Thyroid gland (tissue), 4 donors: Measurements from ENCODE around the gene ZNF785. TPM values are rescaled to one million over a fixed set of nuclear protein-coding genes. Genes with fewer than 3 reads are reported as not detected.
A peak's percentile ranks its signal among the peaks of the same experiment; 100 is the strongest.

Experiments
- DNase-seq, 2 donors: peaks; one replicate each; pipeline ENCODE4 v3.0.0-alpha.2; 2019
- H3K27ac ChIP-seq, 3 donors: fragments of 200-600 bp; sonication (generic); 1 replicate in 2 of 3; 2 replicates in 1 of 3; pipeline ENCODE4 v1.5.1; 2016 to 2019; ENCODE audit warnings: mild to moderate bottlenecking in 1 of 3, moderate library complexity in 1 of 3
- H3K27me3 ChIP-seq: fragments of 200-600 bp; sonication (generic); one replicate; pipeline ENCODE4 v1.5.1; 2019
- H3K36me3 ChIP-seq, 2 donors: fragments of 200-600 bp; sonication (generic); one replicate each; pipeline ENCODE4 v1.5.1; 2016 to 2019
- H3K4me1 ChIP-seq, 2 donors: fragments of 200-600 bp; sonication (generic); one replicate each; pipeline ENCODE4 v1.5.1; 2017 to 2019
- H3K4me3 ChIP-seq, 3 donors: fragments of 200-600 bp; sonication (generic); replicated peaks in 1 of 3; 1 replicate in 2 of 3; 2 replicates in 1 of 3; pipeline ENCODE4 v1.5.1; 2016; ENCODE audit warnings: mild to moderate bottlenecking in 1 of 3
- H3K9me3 ChIP-seq: fragments of 200-600 bp; sonication (generic); one replicate; pipeline ENCODE4 v1.5.1; 2017
- CTCF ChIP-seq, 6 experiments: fragments of 200-600 bp in 3 of 6; fragments of 450-650 bp in 3 of 6; sonication (generic) in 3 of 6; IDR thresholded peaks; one replicate each; pipeline ENCODE4 v1.5.1; 2016 to 2019; ENCODE audit warnings: antibody characterized with exemption in 6 of 6, mild to moderate bottlenecking in 2 of 6, inconsistent platforms in 1 of 6, moderate library complexity in 1 of 6
- POLR2A ChIP-seq, 2 donors: fragments of 450-650 bp; IDR thresholded peaks; one replicate each; pipeline ENCODE4 v1.6.1; 2017; ENCODE audit warnings: antibody characterized with exemption in 2 of 2, mild to moderate bottlenecking in 2 of 2, moderate library complexity in 1 of 2
- WGBS, 2 donors: methylation state at CpG; one replicate each; pipeline ENCODE4 v1.1.5; 2017; 5-methylcytosine and 5-hydroxymethylcytosine counted together
- intact Hi-C: fragments of 100-400 bp; cut with DNase I; formaldehyde crosslinking; loops from one replicate; pipeline ENCODE4 v1.15.1; 2023
- total RNA-seq, 4 donors: library from RNA; depleted of rRNA; stranded (reverse); fragments of >200 nt; gene quantifications; one replicate each; pipeline ENCODE4 v1.2.3, GENCODE V29; 2016

The ZNF785 gene
- total RNA-seq, 4 donors from 2014 or later = 10.3 to 16.9 (median 12.4) TPM

- TF ChIP-seq CTCF (IDR thresholded peaks at IDR 0.05) (peak in 1 of 6 experiments; percentile 6), POLR2A (IDR thresholded peaks at IDR 0.05) (peak in 1 of 2 donors; percentile 59)
- Histone ChIP-seq H3K27ac (peak within 1 kb of the TSS; percentile 66 to 92 (median 89)), H3K27me3 (no peaks in the 10 kb centered on the region), H3K4me1 (peaks cover 11 to 16% of the 10 kb centered on the region in 2 donors), H3K9me3 (no peaks in the 10 kb centered on the region), H3K4me3 (peak within 1 kb of the TSS; percentile 88 to 99 (median 95)), H3K36me3 (peaks cover 11% of the 10 kb centered on the region in 2 donors)
- peak; percentile 99 for DNase-seq
- 0% methylated on average over 36 to 45 of the region's 74 CpGs for WGBS, 2 donors
- intact Hi-C loops = no loop called here
Observed at GRCh38 chr16:30557957-30558788, 27.3 kb downstream of the ZNF785 start, which contains the start of gene ZNF764. Gene ZNF764, minus strand, starts transcription at chr16:30558374. Its CDS starts 192 bp downstream, at chr16:30558182.

- 0 to 2% methylated on average over 1 to 11 of the region's 17 CpGs for WGBS, 2 donors
- DNase-seq = no peak
- Histone ChIP-seq H3K4me1 (peaks cover 11 to 16% of the 10 kb centered on the region in 2 donors), H3K4me3 (peak overlapping the region; percentile 88 to 99 (median 95)), H3K27me3 (no peaks in the 10 kb centered on the region), H3K27ac (peak overlapping the region; percentile 66 to 92 (median 89)), H3K36me3 (peaks cover 11% of the 10 kb centered on the region in 2 donors), H3K9me3 (no peaks in the 10 kb centered on the region)
- intact Hi-C loops = no loop called here
- no peak for TF ChIP-seq CTCF (IDR thresholded peaks at IDR 0.05)
- TF ChIP-seq POLR2A (IDR thresholded peaks at IDR 0.05) = no peak
Observed at GRCh38 chr16:30557707-30557956, 27.9 kb downstream of the ZNF785 start.

- 81% methylated on average over 10 of the region's 10 CpGs for WGBS, 2 donors
- Histone ChIP-seq H3K27me3 (no peaks in the 10 kb centered on the region), H3K27ac (no peak overlapping the region), H3K4me3 (no peak overlapping the region), H3K4me1 (peaks cover 8 to 16% of the 10 kb centered on the region in 2 donors), H3K9me3 (no peaks in the 10 kb centered on the region), H3K36me3 (peaks cover 11% of the 10 kb centered on the region in 2 donors)
- DNase-seq = no peak
- intact Hi-C loops = no loop called here
- TF ChIP-seq POLR2A (IDR thresholded peaks at IDR 0.05) = no peak
- TF ChIP-seq CTCF (IDR thresholded peaks at IDR 0.05) = no peak
Observed at GRCh38 chr16:30556125-30556473, 29.4 kb downstream of the ZNF785 start.

DNA sequence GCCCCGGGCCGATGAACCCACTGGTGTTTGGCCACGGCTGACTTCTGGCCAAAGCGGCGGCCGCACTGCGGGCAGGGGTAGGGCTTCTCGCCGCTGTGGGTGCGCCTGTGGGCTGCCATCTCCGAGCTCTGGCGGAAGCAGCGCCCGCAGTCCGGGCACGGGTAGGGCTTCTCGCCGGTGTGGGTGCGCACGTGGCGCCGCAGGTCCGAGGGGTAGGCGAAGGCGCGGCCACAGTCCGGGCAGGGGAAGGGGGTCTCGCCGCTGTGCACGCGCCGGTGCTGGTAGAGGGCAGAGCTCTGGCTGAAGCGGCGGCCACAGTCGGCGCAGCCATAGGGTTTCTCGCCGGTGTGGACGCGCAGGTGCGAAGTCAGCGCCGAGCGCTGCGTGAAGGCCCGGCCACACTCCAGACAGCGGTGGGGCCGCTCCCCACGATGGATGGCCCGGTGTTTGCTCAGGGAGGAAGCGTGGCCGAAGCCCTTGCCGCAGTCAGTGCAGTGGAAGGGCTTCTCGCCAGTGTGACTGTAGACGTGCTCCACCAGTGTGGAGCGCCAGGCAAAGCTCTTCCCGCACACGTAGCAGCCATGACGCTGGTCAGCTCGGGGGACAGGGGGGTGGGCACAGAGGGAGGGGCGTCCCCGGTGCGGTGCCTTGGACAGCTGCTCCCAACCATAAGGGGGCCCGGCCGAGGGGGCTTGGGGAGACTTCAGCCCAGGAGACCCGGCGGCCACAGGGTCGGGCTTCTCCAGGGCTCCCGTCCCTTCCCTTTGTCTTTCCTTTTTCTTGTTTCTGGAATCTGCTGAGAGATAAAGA, 30.0 kb downstream of the ZNF785 start:
- H3K36me3 ChIP-seq = peaks cover 11% of the 10 kb centered on the region in 2 donors
- no peaks in the 10 kb centered on the region for H3K9me3 ChIP-seq
- no peak for DNase-seq
- no peak overlapping the region for H3K27ac ChIP-seq
- peaks cover 6 to 13% of the 10 kb centered on the region in 2 donors for H3K4me1 ChIP-seq
- intact Hi-C loops = no loop called here
- H3K4me3 ChIP-seq = no peak overlapping the region
- WGBS, 2 donors = 95 to 96% methylated on average over 20 to 40 of the region's 69 CpGs
- H3K27me3 ChIP-seq = no peaks in the 10 kb centered on the region
- TF ChIP-seq POLR2A (IDR thresholded peaks at IDR 0.05) (no peak), CTCF (IDR thresholded peaks at IDR 0.05) (peak in 1 of 6 experiments; percentile 2)
